Fibroblast of lung (primary cell): ENCODE measurements around the gene ACAA1. TPM values are rescaled to one million over a fixed set of nuclear protein-coding genes. Genes with fewer than 3 reads are reported as not detected.

Experiments
- DNase-seq, 2 donors: peaks; one replicate each; pipeline versions ENCODE4 v3.0.0 to v3.0.0-alpha.2; 2010; ENCODE audit warnings: low read depth in 2 of 2
- H2AFZ ChIP-seq: 2 replicates; pipeline ENCODE4 v1.5.1; 2012; ENCODE audit warnings: low read length, control low read depth, inconsistent platforms
- H3K27ac ChIP-seq: 2 replicates; pipeline ENCODE4 v1.5.1; 2011; ENCODE audit warnings: low read length, control low read depth; ENCODE audit not compliant: insufficient read depth
- H3K27me3 ChIP-seq: 2 replicates; pipeline ENCODE4 v1.5.1; 2011; ENCODE audit warnings: mild to moderate bottlenecking, low read length; ENCODE audit not compliant: control insufficient read depth, insufficient read depth
- H3K36me3 ChIP-seq: 2 replicates; pipeline ENCODE4 v1.5.1; 2011; ENCODE audit warnings: low read length; ENCODE audit not compliant: control insufficient read depth, insufficient read depth
- H3K4me1 ChIP-seq: 2 replicates; pipeline ENCODE4 v1.5.1; 2011; ENCODE audit warnings: low read length; ENCODE audit not compliant: control insufficient read depth, insufficient read depth; ENCODE audit errors: extremely low read depth
- H3K4me2 ChIP-seq: 2 replicates; pipeline ENCODE4 v1.5.1; 2011; ENCODE audit warnings: low read length, control low read depth; ENCODE audit not compliant: insufficient read depth; ENCODE audit errors: extremely low read depth
- H3K4me3 ChIP-seq, 4 experiments: fragments of 200-600 bp in 1 of 4; sonication (generic) in 1 of 4; replicated peaks in 1 of 4; 2 replicates each; pipeline ENCODE4 v1.5.1; 2011 to 2016; ENCODE audit warnings: low read length in 4 of 4, low read depth in 3 of 4, mild to moderate bottlenecking in 3 of 4, control low read depth in 2 of 4, inconsistent platforms in 1 of 4, mixed read lengths in 1 of 4; ENCODE audit not compliant: insufficient read depth in 1 of 4; ENCODE audit errors: control extremely low read depth in 1 of 4
- H3K79me2 ChIP-seq: 2 replicates; pipeline ENCODE4 v1.5.1; 2012; ENCODE audit warnings: mild to moderate bottlenecking, low read length, inconsistent platforms; ENCODE audit not compliant: control insufficient read depth, insufficient read depth
- H3K9ac ChIP-seq: 2 replicates; pipeline ENCODE4 v1.5.1; 2011; ENCODE audit warnings: mild to moderate bottlenecking, low read length, control low read depth; ENCODE audit not compliant: insufficient read depth
- H3K9me3 ChIP-seq: 2 replicates; pipeline ENCODE4 v1.5.1; 2012; ENCODE audit warnings: low read depth, low read length; ENCODE audit not compliant: control insufficient read depth, insufficient read depth
- H4K20me1 ChIP-seq: 2 replicates; pipeline ENCODE4 v1.5.1; 2011; ENCODE audit warnings: low read length; ENCODE audit not compliant: control insufficient read depth, insufficient read depth; ENCODE audit errors: extremely low read depth
- EZH2 ChIP-seq: IDR thresholded peaks from 2 replicates; pipeline ENCODE4 v1.5.1; 2012; ENCODE audit warnings: low read length, control low read depth, mild to moderate bottlenecking; ENCODE audit errors: missing control alignments
- polyA plus RNA-seq, 2 donors: library from polyadenylated mRNA; depleted of rRNA in 1 of 2; stranded (reverse) in 1 of 2; unstranded in 1 of 2; fragments of >200 nt; gene quantifications; 2 replicates each; pipeline ENCODE4 v1.2.1, GENCODE V29; 2011 to 2012; ENCODE audit warnings: missing spikeins in 1 of 2
- total RNA-seq: library from RNA; depleted of rRNA; stranded (reverse); fragments of >200 nt; gene quantifications from 2 replicates; pipeline ENCODE4 v1.2.1, GENCODE V29; 2014
- TF ChIP-seq, protein P1 (sequence below), 2 donors: IDR thresholded peaks in 1 of 2; conservative IDR thresholded peaks in 1 of 2; 1 replicate in 1 of 2; 2 replicates in 1 of 2; pipeline ENCODE4 v1.5.1; 2011 to 2012; ENCODE audit warnings: low read length in 2 of 2, control low read depth in 1 of 2, inconsistent platforms in 1 of 2, low read depth in 1 of 2, mild to moderate bottlenecking in 1 of 2

ACAA1 gene
- total and polyA plus RNA-seq, 2 donors (not counting 1 experiment from before 2014, with no cell fraction given), result 40.6 to 41.0 TPM

DNA sequence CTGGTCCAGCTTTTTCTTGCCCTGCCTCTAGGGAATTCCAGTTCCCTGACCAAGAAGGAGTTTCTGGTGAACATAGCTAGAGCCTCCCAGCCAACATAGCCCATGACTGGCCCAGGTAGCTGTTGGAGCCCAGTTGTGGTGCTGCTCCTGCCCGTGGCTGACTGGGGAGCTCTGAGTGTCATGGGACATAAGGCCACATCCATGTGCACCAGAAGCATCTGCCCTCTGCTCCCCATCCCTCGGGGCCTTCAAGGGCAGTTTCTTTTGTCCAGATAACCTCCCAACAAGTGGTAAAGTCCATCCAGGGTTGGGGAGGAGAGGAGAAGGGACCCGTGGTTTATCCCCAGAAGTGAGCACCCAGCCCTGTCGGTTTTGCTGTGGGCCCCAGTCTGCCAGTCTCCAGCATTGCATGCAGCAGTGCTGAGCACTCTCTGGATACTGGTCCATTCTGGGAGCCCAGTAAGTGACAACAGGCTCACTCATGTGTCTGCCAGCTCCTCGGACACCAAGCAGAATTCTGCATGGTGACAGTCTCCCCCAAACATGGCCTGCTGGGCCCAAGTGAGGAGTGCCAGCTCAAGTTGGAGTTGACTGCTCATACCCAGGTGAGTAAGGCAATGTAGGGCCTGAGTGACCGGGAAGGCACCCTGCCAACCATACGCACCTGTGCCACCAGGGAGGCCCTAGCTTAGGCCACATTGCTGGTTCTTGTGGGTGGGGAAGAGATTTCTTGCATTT, 28.8 kb downstream of the ACAA1 start:
- Histone ChIP-seq H3K4me1 (no peaks in the 10 kb centered on the region), H3K79me2 (no peaks in the 10 kb centered on the region), H3K27ac (no peak overlapping the region), H3K9ac (no peak overlapping the region), H2AFZ (no peak overlapping the region), H4K20me1 (no peaks in the 10 kb centered on the region), H3K36me3 (no peaks in the 10 kb centered on the region), H3K4me3 (no peak overlapping the region), H3K9me3 (no peaks in the 10 kb centered on the region), H3K27me3 (no peaks in the 10 kb centered on the region), H3K4me2 (no peak overlapping the region)
- DNase-seq, result no peak
- TF ChIP-seq, protein P1, sequence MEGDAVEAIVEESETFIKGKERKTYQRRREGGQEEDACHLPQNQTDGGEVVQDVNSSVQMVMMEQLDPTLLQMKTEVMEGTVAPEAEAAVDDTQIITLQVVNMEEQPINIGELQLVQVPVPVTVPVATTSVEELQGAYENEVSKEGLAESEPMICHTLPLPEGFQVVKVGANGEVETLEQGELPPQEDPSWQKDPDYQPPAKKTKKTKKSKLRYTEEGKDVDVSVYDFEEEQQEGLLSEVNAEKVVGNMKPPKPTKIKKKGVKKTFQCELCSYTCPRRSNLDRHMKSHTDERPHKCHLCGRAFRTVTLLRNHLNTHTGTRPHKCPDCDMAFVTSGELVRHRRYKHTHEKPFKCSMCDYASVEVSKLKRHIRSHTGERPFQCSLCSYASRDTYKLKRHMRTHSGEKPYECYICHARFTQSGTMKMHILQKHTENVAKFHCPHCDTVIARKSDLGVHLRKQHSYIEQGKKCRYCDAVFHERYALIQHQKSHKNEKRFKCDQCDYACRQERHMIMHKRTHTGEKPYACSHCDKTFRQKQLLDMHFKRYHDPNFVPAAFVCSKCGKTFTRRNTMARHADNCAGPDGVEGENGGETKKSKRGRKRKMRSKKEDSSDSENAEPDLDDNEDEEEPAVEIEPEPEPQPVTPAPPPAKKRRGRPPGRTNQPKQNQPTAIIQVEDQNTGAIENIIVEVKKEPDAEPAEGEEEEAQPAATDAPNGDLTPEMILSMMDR (conservative IDR thresholded peaks at IDR 0.05 in 1 of 2, IDR thresholded peaks at IDR 0.05 in 1 of 2; ENCODE audit: low read depth in 1 of 2, low read length in 2 of 2), result no peak
- TF ChIP-seq EZH2, result no peak

DNA sequence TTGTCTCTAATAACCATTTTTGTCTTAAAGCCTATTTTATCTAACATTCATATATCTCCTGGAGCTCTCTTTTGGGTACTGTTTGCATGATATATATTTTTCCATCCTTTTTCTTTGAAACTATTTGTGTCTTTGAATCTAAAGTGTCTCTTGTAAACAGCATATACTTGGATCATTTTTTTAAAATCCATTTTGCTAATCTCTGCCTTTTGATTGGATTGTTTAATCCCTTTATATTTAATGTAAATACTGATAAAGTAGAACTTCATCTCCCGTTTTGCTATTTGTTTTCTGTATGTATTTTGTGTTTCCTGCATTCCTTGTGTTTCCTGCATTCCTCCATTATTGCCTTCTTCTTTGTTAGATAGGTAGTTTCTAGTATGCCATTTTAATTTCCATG, 31.4 kb downstream of the ACAA1 start:
- H2AFZ ChIP-seq, result no peak overlapping the region
- DNase-seq, result no peak
- H3K27me3 ChIP-seq, result peaks cover 6% of the 10 kb centered on the region
- H3K79me2 ChIP-seq, result no peaks in the 10 kb centered on the region
- TF ChIP-seq, protein P1 (conservative IDR thresholded peaks at IDR 0.05 in 1 of 2, IDR thresholded peaks at IDR 0.05 in 1 of 2; ENCODE audit: low read depth in 1 of 2, low read length in 2 of 2), result no peak
- TF ChIP-seq EZH2, result no peak
- no peak overlapping the region for H3K9ac ChIP-seq
- no peaks in the 10 kb centered on the region for H3K9me3 ChIP-seq
- no peaks in the 10 kb centered on the region for H3K4me1 ChIP-seq
- no peak overlapping the region for H3K4me3 ChIP-seq
- H4K20me1 ChIP-seq, result no peaks in the 10 kb centered on the region
- H3K27ac ChIP-seq, result no peak overlapping the region
- H3K36me3 ChIP-seq, result no peaks in the 10 kb centered on the region
- H3K4me2 ChIP-seq, result no peak overlapping the region

DNA sequence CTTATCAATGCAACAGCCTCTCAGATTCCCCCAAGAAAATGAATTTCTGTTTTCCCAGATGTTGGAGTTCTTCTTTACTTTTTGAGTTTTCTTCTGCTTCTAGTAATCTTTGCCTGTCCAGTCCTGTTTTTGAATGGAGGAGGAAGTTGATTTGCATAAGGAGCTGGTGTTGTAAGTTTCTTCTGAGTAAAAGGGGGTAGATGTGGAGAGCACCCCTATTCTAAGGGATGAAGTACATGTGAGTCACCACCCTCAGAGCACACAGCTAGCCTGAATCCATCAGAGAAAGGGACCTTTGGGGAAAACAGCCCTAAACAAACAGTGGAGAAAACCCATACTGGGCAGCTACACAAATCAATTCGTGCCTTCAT, 34.5 kb downstream of the ACAA1 start:
- Histone ChIP-seq H3K4me3 (no peak overlapping the region), H2AFZ (no peak overlapping the region), H4K20me1 (no peaks in the 10 kb centered on the region), H3K4me2 (no peak overlapping the region), H3K9ac (no peak overlapping the region), H3K79me2 (no peaks in the 10 kb centered on the region), H3K27ac (no peak overlapping the region), H3K36me3 (no peaks in the 10 kb centered on the region), H3K4me1 (no peaks in the 10 kb centered on the region), H3K9me3 (no peaks in the 10 kb centered on the region), H3K27me3 (peaks cover 14% of the 10 kb centered on the region)
- TF ChIP-seq, protein P1 (conservative IDR thresholded peaks at IDR 0.05 in 1 of 2, IDR thresholded peaks at IDR 0.05 in 1 of 2; ENCODE audit: low read depth in 1 of 2, low read length in 2 of 2), result no peak
- no peak for TF ChIP-seq EZH2
- no peak for DNase-seq
